A673 (cell line): Measurements from ENCODE around the gene NAV2. TPM values are rescaled to one million over a fixed set of nuclear protein-coding genes. Genes with fewer than 3 reads are reported as not detected.

Experiments used
- BruUV-seq: library from RNA; stranded (reverse); fragments of 400-500 nt; replicated peaks from 2 replicates; lab custom pipeline; 2021; lab: Mats Ljungman, UMichigan
- CTCF ChIA-PET: fragments of 300-600 bp; sonication (Branson Sonifier 250); formaldehyde crosslinking; loops from one replicate; lab custom pipeline; 2022; ENCODE audit warnings: antibody characterized with exemption; lab: Charles Lee
- POLR2A ChIA-PET: fragments of 300-600 bp; sonication (Branson Sonifier 250); formaldehyde crosslinking; loops from one replicate; lab custom pipeline; 2022; ENCODE audit warnings: antibody characterized with exemption; ENCODE audit not compliant: low non-redundant PET; lab: Charles Lee
- DNase-seq: peaks from one replicate; pipeline ENCODE4 v3.0.0-alpha.2; 2015; ENCODE audit warnings: low spot score
- H3K27ac ChIP-seq: fragments of 200-600 bp; sonication (generic); 2 replicates; pipeline ENCODE4 v1.5.1; 2016; ENCODE audit warnings: mixed run types, low read depth, mild to moderate bottlenecking, mixed read lengths, antibody characterized with exemption, low read length; ENCODE audit not compliant: poor library complexity, severe bottlenecking
- H3K27me3 ChIP-seq: fragments of 200-600 bp; sonication (generic); replicated peaks from 2 replicates; pipeline ENCODE4 v1.6.1; 2017; ENCODE audit warnings: mixed run types, low read depth, mild to moderate bottlenecking, mixed read lengths, antibody characterized with exemption, low read length; ENCODE audit not compliant: insufficient read depth, poor library complexity
- H3K36me3 ChIP-seq: fragments of 200-600 bp; sonication (generic); 2 replicates; pipeline ENCODE4 v1.6.1; 2016; ENCODE audit warnings: mixed run types, mild to moderate bottlenecking, mixed read lengths, antibody characterized with exemption, low read length; ENCODE audit not compliant: insufficient read depth, poor library complexity, severe bottlenecking
- H3K4me1 ChIP-seq: fragments of 200-600 bp; sonication (generic); 2 replicates; pipeline ENCODE4 v1.6.1; 2017; ENCODE audit warnings: mixed run types, mild to moderate bottlenecking, mixed read lengths, antibody characterized with exemption, low read length; ENCODE audit not compliant: insufficient read depth, poor library complexity, severe bottlenecking
- H3K4me3 ChIP-seq: fragments of 200-600 bp; sonication (generic); 2 replicates; pipeline ENCODE4 v1.5.1; 2016; ENCODE audit warnings: low read depth, mixed run types, mild to moderate bottlenecking, mixed read lengths, low read length; ENCODE audit not compliant: poor library complexity, severe bottlenecking
- H3K9me3 ChIP-seq: fragments of 200-600 bp; sonication (generic); 2 replicates; pipeline ENCODE4 v1.6.1; 2016; ENCODE audit warnings: mixed run types, low read depth, mild to moderate bottlenecking, mixed read lengths, antibody characterized with exemption, low read length; ENCODE audit not compliant: poor library complexity, severe bottlenecking
- CTCF ChIP-seq: fragments of 300-800, 200-600 bp; sonication (generic); conservative IDR thresholded peaks from 2 replicates; pipeline ENCODE4 v1.5.1; 2017; ENCODE audit warnings: low read depth, mild to moderate bottlenecking, antibody characterized with exemption, low read length, moderate library complexity, mixed read lengths
- EZH2 ChIP-seq: fragments of 200-600 bp; sonication (generic); IDR thresholded peaks from 2 replicates; pipeline ENCODE4 v1.6.1; 2017; ENCODE audit warnings: borderline replicate concordance, low read depth, mild to moderate bottlenecking, mixed read lengths, antibody characterized with exemption, low read length; ENCODE audit not compliant: poor library complexity, severe bottlenecking
- intact Hi-C: fragments of 100-400 bp; cut with micrococcal nuclease; formaldehyde crosslinking; loops from one replicate; pipeline ENCODE4 v1.10.0; 2022; ENCODE audit not compliant: unreplicated experiment
- total RNA-seq: library from RNA; stranded (reverse); gene quantifications from 2 replicates; pipeline ENCODE4 v1.2.3, GENCODE V29; 2021

The NAV2 gene
- total RNA-seq, 1 experiment from 2014 or later, result not detected

DNA sequence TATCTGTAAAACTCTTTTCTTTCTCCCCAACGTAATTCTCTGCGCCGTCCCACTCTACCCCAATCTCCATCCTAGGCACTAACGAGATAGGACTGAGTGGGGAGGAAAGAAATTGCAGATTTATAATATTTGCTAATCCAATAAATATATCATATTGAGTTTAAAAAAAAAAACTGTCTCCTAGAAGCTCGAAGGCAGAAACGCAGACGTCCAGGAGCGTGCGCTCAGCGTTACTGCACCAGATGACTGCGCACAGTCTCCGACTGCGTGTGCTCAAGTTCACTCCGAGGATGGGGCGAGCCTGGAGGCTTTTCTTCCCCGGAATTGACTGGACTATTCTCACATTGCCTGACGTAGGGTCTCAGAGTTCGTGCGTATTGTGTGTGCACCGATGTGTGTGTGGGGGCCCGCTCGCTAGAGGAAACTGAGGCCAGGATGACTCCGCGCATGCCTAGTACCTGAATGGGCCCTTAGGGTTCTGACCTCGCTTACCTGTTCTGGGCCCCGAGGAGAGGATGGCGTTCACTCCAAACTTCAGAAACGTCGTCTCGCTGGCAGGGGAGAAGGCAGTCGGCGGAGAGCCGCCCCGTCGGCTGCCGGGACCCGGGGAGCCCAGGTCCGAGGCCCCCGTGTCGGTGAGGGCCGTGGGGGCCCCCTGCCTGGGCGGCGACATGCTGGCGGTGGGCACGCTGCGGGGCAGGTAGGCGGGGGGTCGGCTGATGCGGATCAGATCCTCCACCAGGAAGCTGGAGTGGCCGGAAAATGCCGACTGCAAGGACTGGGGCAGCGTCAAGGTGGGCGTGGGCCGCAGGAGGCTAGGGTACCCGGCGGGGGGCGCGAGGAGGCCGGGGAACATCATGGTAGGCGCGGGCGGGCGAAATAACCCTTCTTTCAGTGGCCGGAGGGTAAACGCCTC lies 447.1 kb downstream of the NAV2 start:
- TF ChIP-seq EZH2, result no peak
- TF ChIP-seq CTCF, result no peak
- CTCF ChIA-PET, result no interaction called here
- H3K27me3 ChIP-seq, result peaks cover 99% of the 10 kb centered on the region
- no peaks in the 10 kb centered on the region for H3K36me3 ChIP-seq
- no peak overlapping the region for H3K27ac ChIP-seq
- H3K4me3 ChIP-seq, result no peak overlapping the region
- H3K4me1 ChIP-seq, result no peaks in the 10 kb centered on the region
- POLR2A ChIA-PET, result no interaction called here
- no peak for DNase-seq
- no peaks in the 10 kb centered on the region for H3K9me3 ChIP-seq
- BruUV-seq, result no TSS peak
- intact Hi-C loops, result no loop called here

DNA sequence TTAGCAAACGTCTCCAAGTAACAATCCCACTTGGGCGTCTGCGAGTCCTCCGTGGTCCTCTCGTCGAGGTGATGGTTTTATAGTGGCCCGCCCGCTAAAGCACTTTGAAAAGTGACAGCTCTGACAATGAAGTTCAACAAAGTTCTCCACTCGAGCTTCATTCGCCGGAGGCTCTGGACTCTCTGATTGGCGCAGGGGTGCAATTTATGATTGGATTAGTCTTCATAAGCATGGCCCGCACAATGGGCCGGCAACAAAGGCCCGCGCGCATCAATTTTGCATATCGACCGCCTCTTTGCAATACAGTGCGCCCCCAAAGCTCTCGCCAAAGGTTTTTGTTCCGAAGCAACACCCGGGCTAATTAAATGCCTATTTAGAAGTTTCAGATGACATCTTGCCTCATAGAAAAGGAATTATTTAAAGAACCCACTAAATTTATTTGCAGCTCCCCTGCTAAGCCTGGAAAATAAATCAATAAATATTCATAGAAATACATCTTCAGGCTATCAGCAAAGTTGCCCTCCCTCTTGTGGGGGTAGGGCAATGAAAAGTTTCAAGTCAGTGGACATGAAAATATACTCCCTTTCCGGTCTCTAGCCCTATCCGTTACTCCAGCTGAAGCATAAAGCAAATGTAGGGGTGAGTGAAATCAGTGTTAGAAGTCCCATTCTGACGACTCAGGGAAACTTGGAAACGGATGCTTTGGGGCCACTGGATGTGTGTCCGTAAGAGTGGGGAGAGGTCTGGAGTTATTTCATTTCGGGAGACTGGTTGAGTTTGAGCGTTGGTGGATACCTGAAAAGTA lies 448.0 kb downstream of the NAV2 start, which contains the start of gene DBX1:
Gene DBX1 (minus strand): TSS at position 51 of the 805 bp plus-strand sequence. CDS start 151 bp downstream, outside the sequence.
- CTCF ChIA-PET, result no interaction called here
- no TSS peak for BruUV-seq
- Histone ChIP-seq H3K4me1 (no peaks in the 10 kb centered on the region), H3K36me3 (no peaks in the 10 kb centered on the region), H3K4me3 (no peak within 1 kb of the TSS), H3K27ac (no peak within 1 kb of the TSS), H3K9me3 (no peaks in the 10 kb centered on the region), H3K27me3 (peaks cover 99% of the 10 kb centered on the region)
- DNase-seq, result no peak
- TF ChIP-seq CTCF (no peak), EZH2 (no peak)
- intact Hi-C loops, result no loop called here
- POLR2A ChIA-PET, result no interaction called here

GRCh38 chr11:20161230-20161918 lies 448.7 kb downstream of the NAV2 start:
- H3K9me3 ChIP-seq, result no peaks in the 10 kb centered on the region
- TF ChIP-seq CTCF (no peak), EZH2 (no peak)
- H3K36me3 ChIP-seq, result no peaks in the 10 kb centered on the region
- no peak overlapping the region for H3K4me3 ChIP-seq
- ChIA-PET CTCF (no interaction called here), POLR2A (no interaction called here)
- intact Hi-C loops, result no loop called here
- H3K27me3 ChIP-seq, result peaks cover 93% of the 10 kb centered on the region
- H3K27ac ChIP-seq, result no peak overlapping the region
- no TSS peak for BruUV-seq
- no peak for DNase-seq
- H3K4me1 ChIP-seq, result no peaks in the 10 kb centered on the region
